Measurements from ENCODE around the gene PITPNM1. TPM values are rescaled to one million over a fixed set of nuclear protein-coding genes. Genes with fewer than 3 reads are reported as not detected.
A peak's percentile ranks its signal among the peaks of the same experiment; 100 is the strongest.

The PITPNM1 gene
- total RNA-seq, 6 experiments from 2014 or later, result 8.6 to 21.3 (median 15.0) TPM

- DNase-seq, result peak; percentile 98
- no peaks in the 10 kb centered on the region for H3K36me3 ChIP-seq
- peaks cover 0 to 34% (median 8%) of the 10 kb centered on the region in 4 donors for H3K4me1 ChIP-seq
- peak; percentile 29 to 55 (median 52) for ATAC-seq
- no peaks in the 10 kb centered on the region for H3K9me3 ChIP-seq
- peak overlapping the region; percentile 87 to 98 (median 98) for H3K27ac ChIP-seq
- 1% methylated on average over 13 of the region's 57 CpGs for WGBS (ENCODE audit: insufficient coverage, low coverage, low lambda C conversion rate, missing lambda C conversion rate)
- H3K4me3 ChIP-seq, result peak overlapping the region; percentile 58 to 87 (median 78)
- intact Hi-C loops (cut with DNase I), result loop anchor here (5.0 to 10.0 kb wide), 3 partner anchors 41 to 116 kb away; partner anchors contain the start of genes RAD9A (in 2 of the 2) and TMEM134 (in 1 of the 2)
- H3K27me3 ChIP-seq, result no peaks in the 10 kb centered on the region
- TF ChIP-seq POLR2A (IDR thresholded peaks at IDR 0.05), result peak; percentile 20
- no peak for TF ChIP-seq CTCF (IDR thresholded peaks at IDR 0.05)
These were observed 3.4 kb upstream of the PITPNM1 start for GRCh38 chr11:67508486-67509121.

GRCh38 chr11:67507864-67508485 is 2.8 kb upstream of the PITPNM1 start, which contains the start of gene CDK2AP2:
TSS of gene CDK2AP2 (minus strand) at chr11:67508162. CDS start at chr11:67508082, 80 bp downstream.
- WGBS (ENCODE audit: insufficient coverage, low coverage, low lambda C conversion rate, missing lambda C conversion rate), result 0% methylated on average over 9 of the region's 57 CpGs

GRCh38 chr11:67507242-67507863 is 2.2 kb upstream of the PITPNM1 start:
- TF ChIP-seq POLR2A (IDR thresholded peaks at IDR 0.05) (no peak), CTCF (IDR thresholded peaks at IDR 0.05) (no peak)
- Histone ChIP-seq H3K36me3 (no peaks in the 10 kb centered on the region), H3K4me1 (peaks cover 0 to 34% (median 8%) of the 10 kb centered on the region in 4 donors), H3K27me3 (no peaks in the 10 kb centered on the region), H3K4me3 (peak overlapping the region; percentile 58 to 87 (median 78)), H3K9me3 (no peaks in the 10 kb centered on the region), H3K27ac (peak overlapping the region; percentile 78 to 98 (median 87))
- intact Hi-C loops (cut with DNase I), result loop anchor here (5.0 to 10.0 kb wide), 3 partner anchors 40 to 115 kb away; partner anchors contain the start of genes RAD9A (in 2 of the 2) and TMEM134 (in 1 of the 2)
- WGBS (ENCODE audit: insufficient coverage, low coverage, low lambda C conversion rate, missing lambda C conversion rate), result 5% methylated on average over 8 of the region's 33 CpGs
- DNase-seq (no peak), ATAC-seq (peak in 1 of 4 donors; percentile 31)

More at GRCh38 chr11:67507864-67508485, 2.8 kb upstream of the PITPNM1 start, which contains the start of gene CDK2AP2:
- peaks cover 0 to 34% (median 8%) of the 10 kb centered on the region in 4 donors for H3K4me1 ChIP-seq
- ATAC-seq (peak; percentile 64 to 86 (median 79)), DNase-seq (peak; percentile 100)
- TF ChIP-seq CTCF (IDR thresholded peaks at IDR 0.05) (no peak), POLR2A (IDR thresholded peaks at IDR 0.05) (peak; percentile 95)
- H3K36me3 ChIP-seq, result no peaks in the 10 kb centered on the region
- H3K4me3 ChIP-seq, result peak within 1 kb of the TSS; percentile 58 to 87 (median 78)
- intact Hi-C loops (cut with DNase I), result loop anchor here (5.0 to 10.0 kb wide), 3 partner anchors 41 to 116 kb away; partner anchors contain the start of genes RAD9A (in 2 of the 2) and TMEM134 (in 1 of the 2)
- no peaks in the 10 kb centered on the region for H3K9me3 ChIP-seq
- peak within 1 kb of the TSS; percentile 87 to 98 (median 98) for H3K27ac ChIP-seq
- no peaks in the 10 kb centered on the region for H3K27me3 ChIP-seq

GRCh38 chr11:67506426-67507051 is 1.4 kb upstream of the PITPNM1 start:
- ATAC-seq (no peak), DNase-seq (peak in 1 of 3 donors; percentile 65)
- TF ChIP-seq CTCF (IDR thresholded peaks at IDR 0.05) (peak in 2 of 4 donors; percentile 2 to 16), POLR2A (IDR thresholded peaks at IDR 0.05) (no peak)
- Histone ChIP-seq H3K4me3 (peak overlapping the region; percentile 58 to 87 (median 78)), H3K9me3 (no peaks in the 10 kb centered on the region), H3K27ac (peak overlapping the region; percentile 87 to 98 (median 93)), H3K27me3 (no peaks in the 10 kb centered on the region), H3K36me3 (no peaks in the 10 kb centered on the region), H3K4me1 (peaks cover 0 to 34% (median 8%) of the 10 kb centered on the region in 4 donors)
- 43% methylated on average over 2 of the region's 16 CpGs for WGBS (ENCODE audit: insufficient coverage, low coverage, low lambda C conversion rate, missing lambda C conversion rate)
- intact Hi-C loops (cut with DNase I), result loop anchor here (5.0 to 10.0 kb wide), 3 partner anchors 39 to 114 kb away; partner anchors contain the start of genes RAD9A (in 2 of the 2) and TMEM134 (in 1 of the 2)
